OCI-LY3 (cell line): ENCODE measurements around the gene GLRA3.

Experiments used
- CTCF ChIP-seq: fragments of 200-600, 300-600 bp; sonication (generic); IDR thresholded peaks from 2 replicates; pipeline ENCODE4 v1.5.1; 2014; ENCODE audit warnings: antibody characterized with exemption, low read length, low read depth
- EZH2phosphoT487 ChIP-seq: fragments of 200-600 bp; shearing (Covaris generic); IDR thresholded peaks from 2 replicates; pipeline ENCODE4 v1.6.1; 2018; ENCODE audit warnings: antibody characterized with exemption, mixed run types, low read depth

GRCh38 chr4:174874898-174875297, 45.9 kb upstream of the GLRA3 start:
- TF ChIP-seq CTCF (no peak), EZH2phosphoT487 (no peak)
